Effector CD8-positive, alpha-beta T cell (primary cell): ENCODE measurements around the gene REXO5.
"Not testable (repeated sequence)": the region's sequence is repeated elsewhere in the genome, so short reads cannot be mapped to it uniquely, and the experiment has no call there.

Experiments
- DNase-seq: peaks from one replicate; lab custom pipeline; 2025; lab: John Stamatoyannopoulos, UW

REXO5 gene

GRCh38 chr16:20849589-20850390 lies 43.5 kb downstream of the REXO5 start:
- DNase-seq: peak; percentile 39

GRCh38 chr16:20850981-20851380 lies 44.7 kb downstream of the REXO5 start:
- DNase-seq: no peak

GRCh38 chr16:20851601-20852000 lies 45.3 kb downstream of the REXO5 start:
- no peak for DNase-seq

GRCh38 chr16:20853143-20853542 lies 46.8 kb downstream of the REXO5 start:
- no peak for DNase-seq

- DNase-seq: no peak
Measured at GRCh38 chr16:20853981-20854620, 47.8 kb downstream of the REXO5 start.

GRCh38 chr16:20854963-20855362 lies 48.6 kb downstream of the REXO5 start:
- no peak for DNase-seq

- no peak for DNase-seq
Measured at GRCh38 chr16:20857281-20857680, 51.0 kb downstream of the REXO5 start.

GRCh38 chr16:20859229-20859628 lies 52.9 kb downstream of the REXO5 start:
- DNase-seq: no peak

- no peak for DNase-seq
Measured at GRCh38 chr16:20859699-20860098, 53.4 kb downstream of the REXO5 start.

- no peak for DNase-seq
Measured at GRCh38 chr16:20860361-20860760, 54.0 kb downstream of the REXO5 start.

GRCh38 chr16:20860995-20861394 lies 54.7 kb downstream of the REXO5 start:
- not testable (repeated sequence) for DNase-seq

GRCh38 chr16:20862162-20862960 lies 56.0 kb downstream of the REXO5 start:
- DNase-seq: no peak

GRCh38 chr16:20864376-20864775 lies 58.0 kb downstream of the REXO5 start:
- DNase-seq: not testable (repeated sequence)

- no peak for DNase-seq
Measured at GRCh38 chr16:20865420-20866131, 59.2 kb downstream of the REXO5 start.

GRCh38 chr16:20866145-20866772 lies 59.9 kb downstream of the REXO5 start:
- DNase-seq: no peak

GRCh38 chr16:20866801-20867200 lies 60.5 kb downstream of the REXO5 start:
- DNase-seq: no peak

- DNase-seq: no peak
Measured at GRCh38 chr16:20867585-20867984, 61.3 kb downstream of the REXO5 start.

GRCh38 chr16:20868890-20869289 lies 62.6 kb downstream of the REXO5 start:
- DNase-seq: no peak

- no peak for DNase-seq
Measured at GRCh38 chr16:20870122-20870820, 63.9 kb downstream of the REXO5 start.

- no peak for DNase-seq
Measured at GRCh38 chr16:20871258-20871657, 64.9 kb downstream of the REXO5 start.
